Activated naive CD4-positive, alpha-beta T cell treated with anti-CD3 and anti-CD28 coated beads, Interleukin-2, amount 10 ng/mL, durations not matched to agents 7 days and 5 days (primary cell): ENCODE data around the gene ST7.
A peak's percentile ranks its signal among the peaks of the same experiment; 100 is the strongest.

Experiments
- CTCF ChIA-PET: fragments of 350-600 bp; sonication (Branson Sonifier 250); formaldehyde crosslinking; loops from one replicate; lab custom pipeline; 2021; ENCODE audit warnings: antibody characterized with exemption; lab: Charles Lee
- DNase-seq: peaks from one replicate; pipeline ENCODE4 v3.0.0-alpha.2; 2020
- H3K27ac Mint-ChIP-seq: one replicate; pipeline ENCODE4 v1.8.0; 2021; ENCODE audit warnings: mild to moderate bottlenecking, moderate library complexity, mixed read lengths
- H3K27me3 Mint-ChIP-seq: one replicate; pipeline ENCODE4 v1.8.0; 2021; ENCODE audit warnings: mild to moderate bottlenecking, mixed read lengths
- H3K36me3 Mint-ChIP-seq: one replicate; pipeline ENCODE4 v1.8.0; 2021; ENCODE audit warnings: mixed read lengths
- H3K4me1 Mint-ChIP-seq: one replicate; pipeline ENCODE4 v1.8.0; 2021; ENCODE audit warnings: mixed read lengths
- H3K4me3 Mint-ChIP-seq: one replicate; pipeline ENCODE4 v1.8.0; 2021; ENCODE audit warnings: mild to moderate bottlenecking, moderate library complexity, mixed read lengths
- H3K9me3 Mint-ChIP-seq: one replicate; pipeline ENCODE4 v1.8.0; 2021; ENCODE audit warnings: mixed read lengths

ST7 gene

DNA sequence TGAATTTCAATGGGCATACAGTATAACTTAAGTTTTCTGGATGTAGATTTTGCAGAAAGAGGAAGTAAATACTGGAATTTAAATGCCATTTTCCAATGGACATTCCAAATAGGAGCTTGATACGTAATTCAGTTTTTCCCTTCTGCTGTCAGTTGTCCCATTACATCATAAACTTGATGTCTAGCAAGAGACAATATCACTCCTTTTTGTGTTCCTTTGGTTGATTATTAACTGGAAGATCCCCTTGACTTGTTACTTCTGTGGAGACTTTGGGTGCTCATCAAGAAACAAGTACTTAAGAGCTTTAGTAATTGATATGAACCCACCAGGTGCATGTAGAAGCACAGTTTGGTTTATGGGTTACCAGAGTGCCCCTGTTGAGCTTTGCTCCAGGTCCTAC, 116.1 kb downstream of the ST7 start:
- Mint-ChIP-seq H3K36me3 (no peaks in the 10 kb centered on the region), H3K9me3 (no peaks in the 10 kb centered on the region), H3K27ac (no peak overlapping the region), H3K27me3 (no peaks in the 10 kb centered on the region), H3K4me1 (peaks cover 6% of the 10 kb centered on the region), H3K4me3 (no peak overlapping the region)
- no peak for DNase-seq
- CTCF ChIA-PET: no interaction called here

DNA sequence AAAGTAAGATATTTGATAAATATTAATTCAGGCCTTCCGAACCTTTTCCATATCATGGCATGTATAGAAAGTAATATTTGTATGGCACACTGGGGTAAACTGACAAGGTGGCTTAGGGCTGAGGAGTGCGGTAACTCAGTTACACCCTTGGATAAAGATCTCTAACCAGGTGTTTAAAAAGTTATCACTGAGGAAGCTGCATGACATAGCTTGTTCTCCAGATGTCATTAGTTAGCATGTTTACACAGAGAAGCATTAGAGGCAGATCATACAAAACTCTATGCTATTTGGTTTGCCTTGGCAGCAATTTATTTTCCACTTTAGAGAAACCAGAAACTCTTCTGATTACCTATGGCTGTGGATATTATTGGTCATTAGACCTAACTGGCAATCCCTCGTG, 118.2 kb downstream of the ST7 start:
- DNase-seq: no peak
- no peak overlapping the region for H3K4me3 Mint-ChIP-seq
- H3K27ac Mint-ChIP-seq: no peak overlapping the region
- H3K9me3 Mint-ChIP-seq: peaks cover 5% of the 10 kb centered on the region
- H3K36me3 Mint-ChIP-seq: no peaks in the 10 kb centered on the region
- CTCF ChIA-PET: interaction anchor here (1.4 kb wide), 1 partner anchor 49 kb away, joined by 4 read pairs; no protein-coding TSS in a partner anchor
- peaks cover 9% of the 10 kb centered on the region for H3K4me1 Mint-ChIP-seq
- no peaks in the 10 kb centered on the region for H3K27me3 Mint-ChIP-seq

DNA sequence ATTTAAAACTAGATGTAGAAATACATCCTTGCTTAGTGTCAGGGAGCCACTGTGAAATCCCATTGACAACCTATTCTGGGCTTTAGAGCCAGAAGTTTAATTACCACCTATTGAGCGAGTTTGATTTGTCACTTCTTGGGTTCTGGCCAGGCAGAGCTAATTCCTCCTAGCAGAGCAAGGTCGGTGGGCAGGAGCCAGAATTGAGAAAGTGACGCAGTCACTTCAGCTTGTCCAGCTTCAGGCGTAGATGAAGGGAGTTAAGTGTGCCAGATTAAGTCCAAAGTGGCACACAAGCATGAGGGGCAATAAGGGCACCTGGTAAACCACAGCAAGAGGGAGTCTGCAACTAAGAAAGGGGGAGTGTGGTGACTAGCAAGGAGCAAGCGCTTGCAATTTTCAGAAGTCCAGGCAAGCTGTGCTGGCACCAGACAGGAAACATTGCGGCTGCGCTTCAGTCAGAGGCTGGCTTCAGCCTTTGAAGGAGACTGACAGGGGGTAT, 119.4 kb downstream of the ST7 start:
- Mint-ChIP-seq H3K4me3 (no peak overlapping the region), H3K27ac (no peak overlapping the region), H3K27me3 (peaks cover 6% of the 10 kb centered on the region), H3K4me1 (peaks cover 9% of the 10 kb centered on the region), H3K36me3 (no peaks in the 10 kb centered on the region), H3K9me3 (peaks cover 5% of the 10 kb centered on the region)
- DNase-seq: no peak
- CTCF ChIA-PET: no interaction called here

DNA sequence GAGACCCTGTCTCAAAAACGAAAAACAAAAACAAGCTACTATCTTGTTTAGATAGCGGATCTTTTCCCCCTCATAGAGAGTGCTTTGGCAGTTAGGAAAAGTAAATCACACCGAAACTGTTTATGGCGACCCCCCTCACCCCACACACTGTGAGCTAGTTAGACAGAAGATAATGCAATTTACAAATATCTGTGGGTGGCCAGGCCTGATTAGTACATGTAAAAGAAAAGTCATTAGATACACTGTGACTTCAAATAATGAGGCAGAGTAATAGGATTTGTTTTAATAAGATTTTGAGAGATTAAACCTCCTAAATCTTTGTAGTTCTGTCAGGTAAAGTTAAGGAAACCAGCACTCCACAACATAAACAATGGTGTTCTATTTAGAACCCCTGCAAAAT, 121.1 kb downstream of the ST7 start:
- CTCF ChIA-PET: no interaction called here
- Mint-ChIP-seq H3K9me3 (peaks cover 5% of the 10 kb centered on the region), H3K27ac (no peak overlapping the region), H3K36me3 (no peaks in the 10 kb centered on the region), H3K4me1 (peaks cover 3% of the 10 kb centered on the region), H3K4me3 (no peak overlapping the region), H3K27me3 (peaks cover 6% of the 10 kb centered on the region)
- DNase-seq: no peak

DNA sequence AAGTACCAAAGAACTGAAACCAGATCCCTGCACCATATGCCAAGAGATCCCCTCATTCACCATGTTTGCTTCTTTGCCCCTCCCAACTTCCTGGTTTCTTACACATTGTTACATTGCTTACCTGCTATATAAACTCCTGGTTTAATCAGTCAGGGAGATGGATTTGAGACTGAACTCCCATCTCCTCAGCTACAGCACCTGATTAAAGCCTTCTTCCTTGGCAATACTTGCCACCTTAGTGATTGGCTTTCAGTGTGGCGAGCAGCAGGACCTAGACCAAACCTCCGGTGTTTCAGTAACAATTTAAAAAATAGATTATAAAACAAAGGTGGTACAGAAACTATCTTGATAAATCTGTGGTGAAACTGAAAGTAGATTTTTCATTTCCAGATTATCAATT, 122.6 kb downstream of the ST7 start:
- Mint-ChIP-seq H3K4me3 (no peak overlapping the region), H3K4me1 (peaks cover 3% of the 10 kb centered on the region), H3K27me3 (peaks cover 6% of the 10 kb centered on the region), H3K27ac (peak overlapping the region; percentile 37), H3K36me3 (no peaks in the 10 kb centered on the region), H3K9me3 (peaks cover 5% of the 10 kb centered on the region)
- DNase-seq: no peak
- CTCF ChIA-PET: no interaction called here

DNA sequence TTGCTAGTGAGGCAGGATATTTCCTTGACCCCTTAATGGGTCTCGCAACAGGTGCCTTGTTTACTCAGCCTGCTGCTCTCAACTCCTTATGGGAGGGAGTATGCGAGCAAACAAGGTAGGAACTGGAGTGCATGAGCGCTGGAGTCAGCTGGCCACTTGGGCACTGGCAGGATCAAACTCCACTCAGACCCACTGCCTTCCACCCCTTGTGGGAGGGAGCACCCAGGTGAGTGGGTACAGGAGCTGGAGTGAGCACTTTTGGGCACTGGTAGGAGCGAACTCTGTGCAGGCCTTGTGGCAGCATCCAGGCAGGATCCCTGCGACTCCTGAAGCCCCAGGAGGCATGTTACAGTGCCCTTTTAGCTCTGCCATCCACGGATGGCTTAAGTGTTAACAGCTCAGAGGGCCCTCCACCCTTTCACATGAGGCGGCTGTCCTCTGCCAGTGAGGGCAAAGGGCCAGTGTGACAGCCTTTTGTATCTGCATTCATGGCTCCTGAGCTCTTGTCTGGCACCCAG, 123.2 kb downstream of the ST7 start:
- H3K36me3 Mint-ChIP-seq: no peaks in the 10 kb centered on the region
- no peak overlapping the region for H3K27ac Mint-ChIP-seq
- H3K27me3 Mint-ChIP-seq: peaks cover 6% of the 10 kb centered on the region
- H3K4me1 Mint-ChIP-seq: peaks cover 3% of the 10 kb centered on the region
- H3K9me3 Mint-ChIP-seq: peaks cover 5% of the 10 kb centered on the region
- H3K4me3 Mint-ChIP-seq: no peak overlapping the region
- CTCF ChIA-PET: no interaction called here
- no peak for DNase-seq

DNA sequence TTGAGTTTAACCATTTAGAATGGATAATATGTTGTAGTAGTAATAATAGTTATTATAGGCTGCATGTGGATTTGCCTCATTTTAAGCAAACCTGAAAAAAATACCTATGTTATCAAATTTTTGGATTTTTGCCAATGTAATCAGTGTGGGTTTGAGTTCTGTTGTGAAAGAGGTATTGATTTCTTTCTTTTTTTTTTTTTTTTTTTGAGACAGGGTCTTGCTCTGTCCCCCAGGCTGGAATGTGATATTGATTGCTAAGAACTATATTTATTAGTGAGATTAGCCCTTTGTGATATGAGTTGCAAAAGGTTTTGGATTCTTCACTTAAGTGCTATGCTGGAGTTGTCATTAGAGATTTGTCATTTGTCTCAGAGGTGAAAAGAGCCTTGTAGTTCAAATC, 124.4 kb downstream of the ST7 start:
- CTCF ChIA-PET: no interaction called here
- Mint-ChIP-seq H3K9me3 (peaks cover 5% of the 10 kb centered on the region), H3K27ac (no peak overlapping the region), H3K36me3 (no peaks in the 10 kb centered on the region), H3K27me3 (peaks cover 6% of the 10 kb centered on the region), H3K4me1 (peaks cover 3% of the 10 kb centered on the region), H3K4me3 (no peak overlapping the region)
- no peak for DNase-seq

DNA sequence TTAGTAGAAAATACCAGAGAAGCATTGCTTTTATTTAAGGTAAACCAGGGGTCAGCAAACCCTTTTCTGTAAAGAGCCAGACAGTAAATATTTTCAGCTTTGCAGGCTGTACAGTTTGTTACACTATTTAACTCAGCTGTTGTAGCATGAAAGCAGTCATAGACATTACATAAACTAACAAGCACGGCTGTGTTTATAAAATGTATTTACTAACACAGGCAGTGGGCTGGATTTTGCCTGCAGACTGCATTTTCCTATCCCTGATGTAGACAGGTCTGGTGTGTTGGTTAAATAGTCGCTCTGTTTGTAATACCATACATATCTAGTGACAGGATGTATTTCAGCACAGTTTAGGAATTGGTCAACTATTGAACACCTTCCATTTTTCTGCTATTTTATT, 129.3 kb downstream of the ST7 start:
- DNase-seq: no peak
- Mint-ChIP-seq H3K36me3 (no peaks in the 10 kb centered on the region), H3K27ac (no peak overlapping the region), H3K9me3 (no peaks in the 10 kb centered on the region), H3K4me1 (peaks cover 10% of the 10 kb centered on the region), H3K27me3 (no peaks in the 10 kb centered on the region), H3K4me3 (no peak overlapping the region)
- CTCF ChIA-PET: no interaction called here

DNA sequence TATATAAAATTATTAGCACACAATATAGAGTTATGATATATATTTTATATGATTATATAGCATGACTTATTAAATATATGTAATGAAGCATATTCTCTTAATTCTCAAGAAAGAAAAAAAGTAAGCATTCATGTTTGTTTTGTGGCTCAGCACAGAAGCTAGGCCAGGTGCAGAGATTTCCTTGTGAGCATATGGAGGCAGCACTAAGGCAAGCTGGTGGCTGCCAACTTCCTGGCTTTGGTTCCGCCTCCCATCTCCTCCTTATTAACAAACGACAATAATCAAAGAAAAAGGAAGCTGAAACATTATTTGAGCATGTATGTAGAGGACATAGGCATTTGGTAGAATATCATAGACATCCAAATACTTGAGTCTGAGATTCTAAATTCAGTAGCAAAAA, 130.3 kb downstream of the ST7 start:
- Mint-ChIP-seq H3K36me3 (no peaks in the 10 kb centered on the region), H3K27me3 (no peaks in the 10 kb centered on the region), H3K9me3 (no peaks in the 10 kb centered on the region), H3K4me3 (no peak overlapping the region), H3K4me1 (peaks cover 16% of the 10 kb centered on the region), H3K27ac (no peak overlapping the region)
- DNase-seq: no peak
- CTCF ChIA-PET: no interaction called here

DNA sequence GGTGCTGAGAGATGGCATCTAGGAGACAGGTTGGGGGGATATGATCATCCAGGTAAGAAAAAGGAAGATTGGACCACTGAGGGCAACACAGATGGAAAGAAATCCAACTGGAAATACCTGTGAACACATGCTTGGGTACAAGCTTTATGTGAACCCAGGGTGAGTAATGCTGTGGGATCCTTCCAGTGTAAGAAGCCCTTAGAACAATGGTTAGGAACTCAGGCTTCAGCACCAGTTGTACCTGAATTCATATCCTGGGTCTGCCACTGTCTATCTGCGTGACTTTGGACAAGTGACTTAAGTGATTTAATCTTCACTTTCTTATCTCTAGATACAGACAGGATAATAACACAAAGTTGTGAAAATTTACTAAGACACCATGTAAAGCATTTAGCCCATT, 131.0 kb downstream of the ST7 start:
- H3K36me3 Mint-ChIP-seq: no peaks in the 10 kb centered on the region
- DNase-seq: no peak
- H3K27ac Mint-ChIP-seq: no peak overlapping the region
- no peaks in the 10 kb centered on the region for H3K9me3 Mint-ChIP-seq
- CTCF ChIA-PET: no interaction called here
- H3K27me3 Mint-ChIP-seq: no peaks in the 10 kb centered on the region
- peaks cover 16% of the 10 kb centered on the region for H3K4me1 Mint-ChIP-seq
- no peak overlapping the region for H3K4me3 Mint-ChIP-seq

DNA sequence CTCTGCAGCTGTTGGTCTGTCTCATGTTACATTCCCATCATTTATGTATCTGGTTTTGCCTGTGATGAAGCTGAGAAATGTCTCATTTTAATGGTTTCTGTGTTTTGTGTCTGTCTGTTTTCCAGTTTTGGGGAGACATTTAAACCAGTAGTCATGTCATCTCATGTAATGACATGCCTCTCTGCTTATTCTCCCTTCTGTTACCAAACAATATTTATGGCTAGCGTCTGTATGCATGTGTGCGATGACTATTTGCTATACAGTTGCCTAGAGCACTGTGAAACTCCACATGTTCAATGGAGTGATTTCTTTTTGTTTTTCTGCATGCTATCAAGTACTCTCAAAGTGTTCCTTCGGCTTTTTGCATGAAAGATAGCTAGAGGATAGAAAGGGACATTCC, 132.0 kb downstream of the ST7 start:
- no peak overlapping the region for H3K4me3 Mint-ChIP-seq
- no peaks in the 10 kb centered on the region for H3K36me3 Mint-ChIP-seq
- no peaks in the 10 kb centered on the region for H3K27me3 Mint-ChIP-seq
- H3K9me3 Mint-ChIP-seq: no peaks in the 10 kb centered on the region
- peaks cover 16% of the 10 kb centered on the region for H3K4me1 Mint-ChIP-seq
- CTCF ChIA-PET: interaction anchor here (1.2 kb wide), 2 partner anchors 34 to 97 kb away, joined by 3 read pairs; no protein-coding TSS in a partner anchor
- DNase-seq: no peak
- no peak overlapping the region for H3K27ac Mint-ChIP-seq

DNA sequence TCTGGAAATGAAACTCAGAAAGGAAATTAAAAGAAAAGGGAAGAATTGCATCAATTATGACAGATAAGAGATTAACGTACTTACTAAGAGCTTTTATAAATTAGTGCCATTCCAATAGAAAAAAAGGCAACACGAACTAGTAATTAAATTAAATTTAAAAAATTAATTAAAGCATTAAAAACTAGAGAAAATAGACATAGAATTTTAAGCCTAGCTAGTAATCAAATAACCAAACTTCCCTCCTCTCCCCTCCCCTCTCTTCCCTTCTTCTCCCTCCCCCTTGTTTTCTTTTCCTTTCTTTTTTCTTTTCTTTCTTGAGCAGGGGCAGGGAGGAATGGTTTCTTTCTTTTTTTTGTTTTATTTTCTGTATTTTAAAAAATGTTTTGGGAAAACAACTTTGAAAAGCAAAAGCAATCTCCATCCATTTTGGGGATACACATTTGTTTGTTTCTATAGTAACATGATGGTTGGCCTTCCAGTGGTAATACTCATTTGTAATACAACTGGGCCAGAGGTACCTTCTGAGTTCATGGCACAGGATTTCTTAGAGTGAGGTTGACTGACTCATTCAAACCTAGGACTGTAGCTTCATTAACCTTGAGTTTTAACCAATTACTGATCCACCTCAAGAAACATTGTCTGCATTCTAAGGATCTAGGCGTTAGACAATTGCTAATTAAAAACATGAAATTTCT, 132.6 kb downstream of the ST7 start:
- Mint-ChIP-seq H3K27ac (no peak overlapping the region), H3K4me1 (peaks cover 16% of the 10 kb centered on the region), H3K4me3 (no peak overlapping the region), H3K27me3 (peaks cover 3% of the 10 kb centered on the region), H3K36me3 (no peaks in the 10 kb centered on the region), H3K9me3 (no peaks in the 10 kb centered on the region)
- CTCF ChIA-PET: interaction anchor here (1.2 kb wide), 2 partner anchors 33 to 97 kb away, joined by 3 read pairs; no protein-coding TSS in a partner anchor
- no peak for DNase-seq

DNA sequence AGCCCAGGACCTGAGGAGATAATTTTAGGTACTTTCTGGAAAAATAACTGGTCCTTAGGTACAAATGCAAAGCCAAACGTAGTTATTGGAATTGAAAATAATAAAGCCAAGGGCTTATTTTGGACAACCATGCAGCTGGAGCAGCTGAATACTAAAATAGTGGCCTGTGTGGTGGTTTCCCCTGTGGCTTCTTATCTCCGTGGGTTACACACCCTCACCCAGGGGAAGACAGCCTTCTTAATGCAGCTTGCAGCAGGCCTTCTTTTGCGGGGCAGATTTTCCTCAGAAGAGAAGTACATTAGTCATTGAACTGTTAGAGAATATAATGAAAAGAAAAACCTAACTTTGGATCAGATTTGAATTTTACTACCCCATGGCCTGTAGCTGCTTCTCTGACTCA, 133.5 kb downstream of the ST7 start:
- no peak for DNase-seq
- Mint-ChIP-seq H3K9me3 (no peaks in the 10 kb centered on the region), H3K27me3 (peaks cover 3% of the 10 kb centered on the region), H3K27ac (no peak overlapping the region), H3K36me3 (no peaks in the 10 kb centered on the region), H3K4me1 (peaks cover 16% of the 10 kb centered on the region), H3K4me3 (no peak overlapping the region)
- CTCF ChIA-PET: no interaction called here

DNA sequence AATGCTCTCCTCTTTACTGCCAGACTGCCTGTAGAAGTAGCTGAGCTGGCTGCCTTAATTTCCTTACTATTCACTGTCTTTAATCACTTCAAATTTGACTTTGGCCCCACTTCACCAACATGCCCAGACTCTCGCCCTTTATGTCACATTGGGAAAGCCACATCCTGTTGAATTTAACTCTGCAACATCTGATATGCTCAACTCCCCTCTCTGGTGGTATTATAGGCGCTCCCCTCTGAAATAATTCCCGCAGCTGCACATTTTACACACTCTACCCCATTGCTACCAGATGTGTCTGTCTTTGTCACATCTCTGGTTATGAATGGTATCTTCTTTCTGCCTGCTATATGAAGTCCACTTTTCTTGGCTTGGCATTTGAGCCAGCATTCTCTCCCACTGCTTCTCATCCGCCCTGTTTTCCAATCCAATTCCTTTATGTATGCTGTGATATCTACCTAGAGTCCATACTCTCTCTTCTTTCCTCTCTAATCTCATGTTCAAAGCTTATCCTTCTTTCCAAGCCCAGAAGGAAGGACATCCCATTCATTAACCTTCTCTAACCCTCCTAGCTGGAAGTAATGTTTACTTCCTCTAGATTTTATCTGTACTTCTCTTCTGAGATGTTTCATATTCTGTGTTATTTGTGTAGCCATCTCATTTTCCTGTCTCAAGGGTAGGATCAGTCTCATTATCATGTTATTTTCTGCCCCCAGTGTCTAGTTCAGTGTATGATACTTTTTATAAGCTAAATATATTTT, 134.5 kb downstream of the ST7 start:
- H3K4me1 Mint-ChIP-seq: peaks cover 16% of the 10 kb centered on the region
- CTCF ChIA-PET: no interaction called here

More for the DNA sequence above, 134.5 kb downstream of the ST7 start:
- no peak for DNase-seq
- no peak overlapping the region for H3K27ac Mint-ChIP-seq
- peaks cover 3% of the 10 kb centered on the region for H3K27me3 Mint-ChIP-seq
- H3K9me3 Mint-ChIP-seq: no peaks in the 10 kb centered on the region
- no peak overlapping the region for H3K4me3 Mint-ChIP-seq
- H3K36me3 Mint-ChIP-seq: no peaks in the 10 kb centered on the region
